Activated B cell treated with CpG ODN at 0.5 μM for 24 hours (primary cell): ENCODE results near the gene LIG3. TPM values are rescaled to one million over a fixed set of nuclear protein-coding genes. Genes with fewer than 3 reads are reported as not detected.
A peak's percentile ranks its signal among the peaks of the same experiment; 100 is the strongest.
"Not testable (repeated sequence)": the region's sequence is repeated elsewhere in the genome, so short reads cannot be mapped to it uniquely, and the experiment has no call there.

Source experiments
- ATAC-seq: fragments of 200-7000 bp; cut with Tn5 transposase; one replicate; pipeline ENCODE4 v1.10.0; 2021; ENCODE audit warnings: low read depth, mild to moderate bottlenecking, moderate library complexity
- CTCF ChIA-PET: fragments of 350-600 bp; sonication (Branson Sonifier 250); formaldehyde crosslinking; loops from one replicate; lab custom pipeline; 2021; ENCODE audit warnings: antibody characterized with exemption; lab: Charles Lee
- POLR2A ChIA-PET: fragments of 350-600 bp; sonication (Branson Sonifier 250); formaldehyde crosslinking; loops from one replicate; lab custom pipeline; 2021; ENCODE audit warnings: antibody characterized with exemption; lab: Charles Lee
- DNase-seq: peaks from one replicate; pipeline ENCODE4 v3.0.0; 2022
- H3K27ac Mint-ChIP-seq: one replicate; pipeline ENCODE4 v1.8.0; 2020; ENCODE audit warnings: mixed read lengths
- H3K27me3 Mint-ChIP-seq: one replicate; pipeline ENCODE4 v1.8.0; 2021; ENCODE audit warnings: mixed read lengths
- H3K36me3 Mint-ChIP-seq: one replicate; pipeline ENCODE4 v1.8.0; 2021; ENCODE audit warnings: low read depth, mixed read lengths
- H3K4me1 Mint-ChIP-seq: one replicate; pipeline ENCODE4 v1.8.0; 2021; ENCODE audit warnings: mixed read lengths
- H3K4me3 Mint-ChIP-seq: one replicate; pipeline ENCODE4 v1.8.0; 2020; ENCODE audit warnings: mild to moderate bottlenecking, mixed read lengths
- H3K9me3 Mint-ChIP-seq: one replicate; pipeline ENCODE4 v1.8.0; 2020; ENCODE audit warnings: mixed read lengths
- intact Hi-C: fragments of 100-400 bp; cut with micrococcal nuclease; formaldehyde crosslinking; loops from one replicate; pipeline ENCODE4 v1.15.1; 2024
- total RNA-seq: library from RNA; stranded (reverse); gene quantifications from 2 replicates; pipeline ENCODE4 v1.2.3, GENCODE V29; 2022
- TF ChIP-seq, protein P1 (sequence below): fragments of 200-600 bp; IDR thresholded peaks from one replicate; pipeline ENCODE4 v1.8.0; 2022; ENCODE audit warnings: antibody characterized with exemption, mild to moderate bottlenecking

Gene LIG3
- total RNA-seq, 1 donor from 2014 or later: 42.4 TPM

DNA sequence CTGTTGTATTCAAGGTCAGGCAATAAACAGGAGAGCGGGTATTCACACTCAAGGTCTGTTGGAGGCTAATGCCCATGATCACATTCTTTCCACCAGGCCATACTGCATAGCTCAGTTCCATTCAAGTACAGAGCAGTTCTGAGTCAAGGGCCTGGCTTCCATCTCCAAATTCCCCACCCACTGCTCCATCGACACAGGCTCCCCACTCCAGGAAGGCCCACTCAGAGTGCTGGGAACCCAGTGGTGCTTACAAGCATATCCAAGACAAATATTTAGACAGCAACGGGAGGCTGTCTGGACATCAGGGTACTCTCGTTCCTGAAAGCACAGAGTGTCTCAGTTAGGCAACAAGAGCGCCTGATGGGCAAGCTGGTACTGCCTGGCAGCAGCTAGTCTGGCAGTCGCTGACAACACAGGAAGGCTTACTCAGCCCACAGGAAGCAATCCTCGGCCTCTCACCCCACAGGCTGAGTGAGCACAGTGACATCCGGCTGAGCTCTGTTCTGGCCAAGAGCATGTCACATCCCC, 42.3 kb downstream of the LIG3 start:
- ChIA-PET POLR2A (interaction anchor here (0.6 to 1.9 kb wide), 5 partner anchors 41 to 67 kb away, joined by 3 to 9 read pairs (median 6); no protein-coding TSS in a partner anchor), CTCF (interaction anchor here (0.6 to 1.7 kb wide), 9 partner anchors 23 to 98 kb away, joined by 3 to 6 read pairs (median 3); partner anchors contain the start of gene RFFL)
- no peaks in the 10 kb centered on the region for H3K27me3 Mint-ChIP-seq
- no peak overlapping the region for H3K4me3 Mint-ChIP-seq
- DNase-seq (peak; percentile 25), ATAC-seq (peak; percentile 99)
- intact Hi-C loops: loop anchor here (1.0 to 5.0 kb wide), 2 partner anchors 40 to 67 kb away; partner anchors contain the start of gene RFFL
- H3K27ac Mint-ChIP-seq: peak overlapping the region; percentile 61
- TF ChIP-seq, protein P1, sequence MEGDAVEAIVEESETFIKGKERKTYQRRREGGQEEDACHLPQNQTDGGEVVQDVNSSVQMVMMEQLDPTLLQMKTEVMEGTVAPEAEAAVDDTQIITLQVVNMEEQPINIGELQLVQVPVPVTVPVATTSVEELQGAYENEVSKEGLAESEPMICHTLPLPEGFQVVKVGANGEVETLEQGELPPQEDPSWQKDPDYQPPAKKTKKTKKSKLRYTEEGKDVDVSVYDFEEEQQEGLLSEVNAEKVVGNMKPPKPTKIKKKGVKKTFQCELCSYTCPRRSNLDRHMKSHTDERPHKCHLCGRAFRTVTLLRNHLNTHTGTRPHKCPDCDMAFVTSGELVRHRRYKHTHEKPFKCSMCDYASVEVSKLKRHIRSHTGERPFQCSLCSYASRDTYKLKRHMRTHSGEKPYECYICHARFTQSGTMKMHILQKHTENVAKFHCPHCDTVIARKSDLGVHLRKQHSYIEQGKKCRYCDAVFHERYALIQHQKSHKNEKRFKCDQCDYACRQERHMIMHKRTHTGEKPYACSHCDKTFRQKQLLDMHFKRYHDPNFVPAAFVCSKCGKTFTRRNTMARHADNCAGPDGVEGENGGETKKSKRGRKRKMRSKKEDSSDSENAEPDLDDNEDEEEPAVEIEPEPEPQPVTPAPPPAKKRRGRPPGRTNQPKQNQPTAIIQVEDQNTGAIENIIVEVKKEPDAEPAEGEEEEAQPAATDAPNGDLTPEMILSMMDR: no peak
- H3K36me3 Mint-ChIP-seq: peaks cover 47% of the 10 kb centered on the region
- H3K4me1 Mint-ChIP-seq: peaks cover 12% of the 10 kb centered on the region
- no peaks in the 10 kb centered on the region for H3K9me3 Mint-ChIP-seq

DNA sequence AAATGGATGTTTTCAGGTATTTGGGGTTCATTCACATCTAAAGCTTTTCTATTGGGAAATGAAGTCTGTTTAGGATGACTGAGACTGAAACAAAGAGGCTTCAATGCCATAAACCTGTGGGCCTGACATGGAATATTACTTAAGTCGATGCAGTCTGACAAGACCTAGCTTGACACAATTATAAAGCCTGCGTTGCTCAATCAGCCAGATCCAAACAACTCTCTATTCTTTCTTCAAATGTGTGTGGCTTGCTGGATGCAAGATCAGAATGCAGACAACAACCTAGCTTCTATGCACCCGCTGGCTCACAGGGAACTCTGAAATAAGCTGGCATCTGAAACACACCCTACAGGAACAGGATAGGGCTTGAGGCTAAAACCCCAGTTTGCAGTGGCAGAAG, 43.2 kb downstream of the LIG3 start:
- H3K4me1 Mint-ChIP-seq: peaks cover 15% of the 10 kb centered on the region
- intact Hi-C loops: loop anchor here (1.0 to 5.0 kb wide), 2 partner anchors 39 to 66 kb away; partner anchors contain the start of gene RFFL

DNA sequence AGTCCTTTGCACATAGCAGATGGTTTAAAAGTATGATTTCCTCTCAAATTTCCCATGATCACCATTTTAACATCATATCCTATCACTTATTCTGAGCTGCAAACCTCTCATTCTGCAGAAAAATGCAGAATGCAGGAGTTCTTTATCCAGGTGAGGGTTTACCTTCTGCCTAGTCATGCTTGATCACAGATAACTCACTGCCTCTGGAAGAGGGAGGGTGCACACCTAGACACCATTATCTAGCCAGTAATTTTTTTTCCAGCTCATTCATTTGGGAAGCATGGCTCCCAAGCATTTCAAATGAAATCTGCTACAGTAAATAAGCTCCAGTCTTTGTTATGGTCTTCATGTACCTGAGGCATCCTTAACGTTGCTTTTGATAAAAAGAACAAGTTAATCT, 45.2 kb downstream of the LIG3 start:
- DNase-seq (no peak), ATAC-seq (no peak)
- POLR2A ChIA-PET: no interaction called here
- intact Hi-C loops: no loop called here
- H3K4me1 Mint-ChIP-seq: peaks cover 21% of the 10 kb centered on the region
- H3K9me3 Mint-ChIP-seq: no peaks in the 10 kb centered on the region
- CTCF ChIA-PET: no interaction called here
- no peak overlapping the region for H3K27ac Mint-ChIP-seq
- no peaks in the 10 kb centered on the region for H3K27me3 Mint-ChIP-seq
- TF ChIP-seq, protein P1: no peak
- no peak overlapping the region for H3K4me3 Mint-ChIP-seq
- peaks cover 31% of the 10 kb centered on the region for H3K36me3 Mint-ChIP-seq

More for the DNA sequence above, 43.2 kb downstream of the LIG3 start:
- ATAC-seq (no peak), DNase-seq (no peak)
- H3K9me3 Mint-ChIP-seq: no peaks in the 10 kb centered on the region
- ChIA-PET CTCF (interaction anchor here (1.5 to 1.7 kb wide), 2 partner anchors 24 to 27 kb away, joined by 3 to 6 read pairs; no protein-coding TSS in a partner anchor), POLR2A (interaction anchor here (0.7 to 1.3 kb wide), 4 partner anchors 40 to 98 kb away, joined by 3 to 8 read pairs (median 3); no protein-coding TSS in a partner anchor)
- H3K36me3 Mint-ChIP-seq: peaks cover 42% of the 10 kb centered on the region
- H3K4me3 Mint-ChIP-seq: no peak overlapping the region
- H3K27ac Mint-ChIP-seq: no peak overlapping the region
- H3K27me3 Mint-ChIP-seq: no peaks in the 10 kb centered on the region
- TF ChIP-seq, protein P1: no peak

DNA sequence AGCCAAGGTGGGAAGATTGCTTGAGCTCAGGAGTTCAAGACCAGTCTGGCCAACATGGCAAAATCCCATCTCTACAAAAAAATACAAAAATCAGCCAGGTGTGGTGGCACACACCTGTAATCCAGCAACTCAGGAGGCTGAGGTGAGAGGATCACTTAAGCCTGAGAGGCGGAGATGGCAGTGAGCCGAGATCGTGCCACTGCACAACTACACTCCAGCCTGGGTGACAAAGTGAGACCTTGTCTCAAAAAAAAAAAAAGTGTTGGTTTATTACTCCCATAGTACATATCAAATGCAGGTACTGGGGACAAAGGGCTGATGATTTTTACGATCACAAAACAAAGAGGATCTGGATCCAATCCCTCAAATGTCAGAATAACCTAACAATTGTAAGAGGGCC, 47.8 kb downstream of the LIG3 start:
- CTCF ChIA-PET, H3K27me3 Mint-ChIP-seq: not testable (repeated sequence)

DNA sequence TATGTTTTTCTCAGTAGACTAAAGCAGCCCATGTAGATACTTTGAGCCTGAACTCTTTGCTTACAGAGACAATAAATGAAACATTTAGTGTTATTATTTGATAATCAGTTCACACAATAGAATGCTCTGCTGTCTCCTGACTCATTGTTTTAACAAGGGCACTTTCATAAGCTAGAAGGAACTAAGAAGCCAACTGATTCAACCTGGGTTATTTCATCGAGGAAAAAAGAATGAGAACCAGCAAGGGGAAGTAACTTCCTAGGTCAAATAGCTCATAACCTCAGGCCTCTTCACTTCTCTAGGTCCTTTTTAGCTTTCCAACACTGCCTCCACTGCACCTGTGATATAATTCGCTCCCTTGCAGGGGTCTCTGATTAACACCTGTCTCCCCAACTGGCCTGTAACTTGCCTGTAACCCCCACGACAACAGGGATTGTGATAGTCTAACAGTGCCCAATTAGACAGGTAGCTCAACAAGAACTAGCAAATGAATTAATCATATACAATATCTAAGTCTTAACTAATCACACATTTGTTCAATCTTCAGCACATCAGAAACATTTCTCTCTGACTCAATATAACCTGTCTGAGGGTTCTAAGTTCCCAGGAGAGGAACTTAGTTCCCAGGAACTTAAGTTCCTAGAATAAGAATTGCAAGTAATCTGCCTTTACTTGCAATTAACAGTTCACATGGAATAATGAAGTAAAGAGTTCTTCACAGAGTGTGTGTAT, 48.4 kb downstream of the LIG3 start:
- CTCF ChIA-PET: no interaction called here
- Mint-ChIP-seq H3K4me1 (peaks cover 26% of the 10 kb centered on the region), H3K27me3 (no peaks in the 10 kb centered on the region), H3K9me3 (no peaks in the 10 kb centered on the region), H3K27ac (peak overlapping the region; percentile 76), H3K36me3 (peaks cover 27% of the 10 kb centered on the region), H3K4me3 (no peak overlapping the region)
- ATAC-seq (no peak), DNase-seq (no peak)
- TF ChIP-seq, protein P1: no peak
- POLR2A ChIA-PET: interaction anchor here (1.0 to 1.2 kb wide), 2 partner anchors 35 to 61 kb away, joined by 3 to 7 read pairs; partner anchors contain the start of gene RFFL
- intact Hi-C loops: no loop called here

More for the DNA sequence above, 47.8 kb downstream of the LIG3 start:
- H3K9me3 Mint-ChIP-seq, H3K27ac Mint-ChIP-seq, intact Hi-C loops, ATAC-seq, H3K4me3 Mint-ChIP-seq, DNase-seq: not testable (repeated sequence)
- POLR2A ChIA-PET: interaction anchor here (1.0 to 1.2 kb wide), 2 partner anchors 36 to 61 kb away, joined by 3 to 7 read pairs; partner anchors contain the start of gene RFFL
- peaks cover 26% of the 10 kb centered on the region for H3K36me3 Mint-ChIP-seq
- peaks cover 27% of the 10 kb centered on the region for H3K4me1 Mint-ChIP-seq
